Liver (tissue), 9 donors: ENCODE results near the gene PEX11B. TPM values are rescaled to one million over a fixed set of nuclear protein-coding genes. Genes with fewer than 3 reads are reported as not detected.

Source experiments
- DNase-seq: peaks from one replicate; pipeline ENCODE4 v3.0.0-alpha.2; 2017; ENCODE audit warnings: low spot score
- H3K27ac ChIP-seq, 2 donors: one replicate each; pipeline ENCODE4 v1.7.0; 2013; ENCODE audit warnings: inconsistent platforms in 2 of 2, low read length in 2 of 2, control low read depth in 1 of 2, low read depth in 1 of 2, mild to moderate bottlenecking in 1 of 2
- H3K27me3 ChIP-seq, 4 donors: one replicate each; pipeline versions ENCODE4 v1.6.1 to v1.7.0; 2013; ENCODE audit warnings: low read length in 3 of 4, inconsistent platforms in 1 of 4, mild to moderate bottlenecking in 1 of 4, moderate library complexity in 1 of 4; ENCODE audit not compliant: control insufficient read depth in 4 of 4, insufficient read depth in 4 of 4
- H3K36me3 ChIP-seq, 4 donors: one replicate each; pipeline versions ENCODE4 v1.6.1 to v1.7.0; 2013; ENCODE audit warnings: low read length in 3 of 4, mild to moderate bottlenecking in 3 of 4, low read depth in 1 of 4, moderate library complexity in 1 of 4; ENCODE audit not compliant: control insufficient read depth in 4 of 4, insufficient read depth in 3 of 4
- H3K4me1 ChIP-seq, 4 donors: one replicate each; pipeline versions ENCODE4 v1.6.1 to v1.7.0; 2013; ENCODE audit warnings: low read length in 3 of 4, mild to moderate bottlenecking in 3 of 4, moderate library complexity in 1 of 4; ENCODE audit not compliant: control insufficient read depth in 4 of 4, insufficient read depth in 4 of 4
- H3K4me3 ChIP-seq, 3 donors: one replicate each; pipeline versions ENCODE4 v1.6.1 to v1.7.0; 2013; ENCODE audit warnings: low read length in 3 of 3, control low read depth in 1 of 3, low read depth in 1 of 3, mild to moderate bottlenecking in 1 of 3
- H3K9ac ChIP-seq, 2 donors: one replicate each; pipeline ENCODE4 v1.7.0; 2013; ENCODE audit warnings: low read length in 2 of 2, mild to moderate bottlenecking in 2 of 2, moderate library complexity in 2 of 2, control low read depth in 1 of 2, low read depth in 1 of 2
- H3K9me3 ChIP-seq, 4 donors: one replicate each; pipeline versions ENCODE4 v1.6.1 to v1.7.0; 2013; ENCODE audit warnings: low read length in 3 of 4; ENCODE audit not compliant: control insufficient read depth in 4 of 4
- EGR1 ChIP-seq, 2 donors: IDR thresholded peaks; 2 replicates each; pipeline ENCODE4 v1.6.1; 2016 to 2018; ENCODE audit warnings: antibody characterized with exemption in 2 of 2, low read depth in 2 of 2
- FOXA1 ChIP-seq: IDR thresholded peaks from 2 replicates; pipeline ENCODE4 v1.6.1; 2016; ENCODE audit warnings: antibody characterized with exemption
- FOXA2 ChIP-seq: IDR thresholded peaks from 2 replicates; pipeline ENCODE4 v1.6.1; 2016; ENCODE audit warnings: antibody characterized with exemption
- GABPA ChIP-seq, 2 donors: IDR thresholded peaks in 1 of 2; conservative IDR thresholded peaks in 1 of 2; 2 replicates each; pipeline ENCODE4 v1.6.1; 2016; ENCODE audit warnings: antibody characterized with exemption in 2 of 2, mild to moderate bottlenecking in 1 of 2, moderate library complexity in 1 of 2
- HNF4A ChIP-seq, 2 donors: conservative IDR thresholded peaks; 2 replicates each; pipeline ENCODE4 v1.6.1; 2016; ENCODE audit warnings: antibody characterized with exemption in 2 of 2, mild to moderate bottlenecking in 2 of 2
- HNF4G ChIP-seq: IDR thresholded peaks from 2 replicates; pipeline ENCODE4 v1.6.1; 2016; ENCODE audit warnings: antibody characterized with exemption
- JUND ChIP-seq, 2 donors: IDR thresholded peaks; 2 replicates each; pipeline ENCODE4 v1.6.1; 2016; ENCODE audit warnings: antibody characterized with exemption in 2 of 2
- MAX ChIP-seq: IDR thresholded peaks from 2 replicates; pipeline ENCODE4 v1.6.1; 2016; ENCODE audit warnings: antibody characterized with exemption
- NR2F2 ChIP-seq: IDR thresholded peaks from 2 replicates; pipeline ENCODE4 v1.6.1; 2016; ENCODE audit warnings: antibody characterized with exemption
- RAD21 ChIP-seq, 2 donors: IDR thresholded peaks; 2 replicates each; pipeline ENCODE4 v1.6.1; 2016; ENCODE audit warnings: antibody characterized with exemption in 2 of 2, mild to moderate bottlenecking in 2 of 2
- REST ChIP-seq: IDR thresholded peaks from 2 replicates; pipeline ENCODE4 v1.6.1; 2016; ENCODE audit warnings: antibody characterized with exemption, mild to moderate bottlenecking
- RXRA ChIP-seq, 2 donors: IDR thresholded peaks; 2 replicates each; pipeline ENCODE4 v1.6.1; 2017 to 2018; ENCODE audit warnings: antibody characterized with exemption in 2 of 2, mild to moderate bottlenecking in 1 of 2
- SP1 ChIP-seq: IDR thresholded peaks from 2 replicates; pipeline ENCODE4 v1.6.1; 2018; ENCODE audit warnings: antibody characterized with exemption, mild to moderate bottlenecking
- TAF1 ChIP-seq: conservative IDR thresholded peaks from 2 replicates; pipeline ENCODE4 v1.6.1; 2016; ENCODE audit warnings: antibody characterized with exemption, mild to moderate bottlenecking
- YY1 ChIP-seq: IDR thresholded peaks from 2 replicates; pipeline ENCODE4 v1.6.1; 2016; ENCODE audit warnings: antibody characterized with exemption, mild to moderate bottlenecking
- ZBTB33 ChIP-seq: IDR thresholded peaks from 2 replicates; pipeline ENCODE4 v1.6.1; 2016; ENCODE audit warnings: antibody characterized with exemption
- WGBS: extraction: QIAGEN DNeasy Blood & Tissue Kit; methylation state at CpG from one replicate; pipeline ENCODE4 v1.1.7; 2013; 5-methylcytosine and 5-hydroxymethylcytosine counted together
- polyA plus RNA-seq, 2 donors: library from polyadenylated mRNA; stranded (reverse) in 1 of 2; unstranded in 1 of 2; fragments of 200-250 nt in 1 of 2; fragments of >200 nt in 1 of 2; fragmentation: Nextera tagmentation in 1 of 2; extraction: Ambion mirVana in 1 of 2; gene quantifications; one replicate each; pipeline versions ENCODE4 v1.2.1 to v1.2.3, GENCODE V29; 2013 to 2015
- total RNA-seq, 2 donors: library from RNA; depleted of rRNA; stranded (reverse); fragments of >200 nt; gene quantifications; one replicate each; pipeline ENCODE4 v1.2.3, GENCODE V29; 2014
- TF ChIP-seq, protein P1 (sequence below): fragments of 150-350 bp; IDR thresholded peaks from 2 replicates; pipeline ENCODE4 v1.5.1; 2017; ENCODE audit warnings: improper control_type of control experiment, low read depth, low read length; ENCODE audit not compliant: missing input control
- TF ChIP-seq, protein P2 (sequence below): IDR thresholded peaks from 2 replicates; pipeline ENCODE4 v1.6.1; 2016; ENCODE audit warnings: antibody characterized with exemption
- donor health status: healthy.
- donor health status: healthy.
- donor health status: healthy.
- donor health status: healthy.
- donor health status: healthy.

The PEX11B gene
- total and polyA plus RNA-seq, 4 donors = 13.4 to 21.0 (median 16.1) TPM

DNA sequence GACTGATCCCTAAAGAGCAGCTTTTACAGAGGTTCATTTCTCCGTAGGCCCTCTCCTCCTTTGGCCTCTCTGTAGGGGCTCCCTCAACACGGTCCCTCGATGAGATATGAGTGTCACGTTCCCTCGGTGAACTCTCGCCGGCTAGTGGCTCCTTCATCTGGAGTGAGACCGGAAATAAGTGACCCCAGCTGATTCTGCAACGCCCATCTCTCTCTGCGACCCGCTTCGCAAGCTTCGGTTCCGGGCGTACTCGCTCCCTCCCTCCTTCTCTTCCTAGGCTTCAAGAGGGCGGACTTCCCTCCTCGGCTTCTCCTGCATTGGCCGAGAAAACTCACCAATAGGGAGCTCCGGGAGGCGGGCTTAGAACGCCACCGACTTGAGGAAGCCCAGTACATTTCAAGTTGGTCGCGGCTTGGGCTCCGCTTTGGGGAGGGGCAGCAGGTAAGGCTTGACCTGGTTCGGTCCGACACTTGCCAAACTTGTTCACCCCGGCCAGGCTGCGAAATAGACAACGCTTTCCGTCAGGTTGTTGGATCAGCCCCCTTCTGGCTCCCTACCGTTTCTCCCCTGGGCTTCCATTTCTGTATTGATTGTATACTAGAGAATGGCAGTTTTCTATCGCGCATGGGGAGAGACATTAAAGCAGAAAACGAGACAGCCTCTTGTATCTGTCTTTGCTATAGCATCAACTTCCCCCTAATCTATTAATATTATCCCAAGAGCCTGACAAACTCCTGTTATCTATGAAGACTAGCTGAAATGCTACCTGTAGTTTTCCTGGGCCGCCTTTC, 46.0 kb upstream of the PEX11B start, which contains the start of the genes ANKRD34A and POLR3GL:
Gene ANKRD34A, minus strand, starts transcription at position 248 of the 791 bp plus-strand sequence. CDS start 2,816 bp downstream, outside the sequence.
Gene POLR3GL, plus strand, starts transcription at position 363 of the 791 bp plus-strand sequence. CDS start 10,176 bp downstream, outside the sequence.
- WGBS = under 1% methylated on average over 37 of the region's 37 CpGs
- peak within 1 kb of the TSS; percentile 77 to 81 for H3K27ac ChIP-seq
- no peaks in the 10 kb centered on the region for H3K27me3 ChIP-seq
- TF ChIP-seq RAD21 (IDR thresholded peaks at IDR 0.05) = peak; percentile 51 to 54
- TF ChIP-seq REST = peak; percentile 82
- TF ChIP-seq RXRA (IDR thresholded peaks at IDR 0.05) = peak; percentile 61 to 80
- peak; percentile 38 to 67 for TF ChIP-seq HNF4A (conservative IDR thresholded peaks at IDR 0.05)
- peak; percentile 26 for TF ChIP-seq MAX
- no peak for TF ChIP-seq FOXA1
- TF ChIP-seq GABPA (IDR thresholded peaks at IDR 0.05 in 1 of 2, conservative IDR thresholded peaks at IDR 0.05 in 1 of 2) = peak; percentile 23 to 78
- TF ChIP-seq FOXA2 = no peak
- TF ChIP-seq, protein P1, sequence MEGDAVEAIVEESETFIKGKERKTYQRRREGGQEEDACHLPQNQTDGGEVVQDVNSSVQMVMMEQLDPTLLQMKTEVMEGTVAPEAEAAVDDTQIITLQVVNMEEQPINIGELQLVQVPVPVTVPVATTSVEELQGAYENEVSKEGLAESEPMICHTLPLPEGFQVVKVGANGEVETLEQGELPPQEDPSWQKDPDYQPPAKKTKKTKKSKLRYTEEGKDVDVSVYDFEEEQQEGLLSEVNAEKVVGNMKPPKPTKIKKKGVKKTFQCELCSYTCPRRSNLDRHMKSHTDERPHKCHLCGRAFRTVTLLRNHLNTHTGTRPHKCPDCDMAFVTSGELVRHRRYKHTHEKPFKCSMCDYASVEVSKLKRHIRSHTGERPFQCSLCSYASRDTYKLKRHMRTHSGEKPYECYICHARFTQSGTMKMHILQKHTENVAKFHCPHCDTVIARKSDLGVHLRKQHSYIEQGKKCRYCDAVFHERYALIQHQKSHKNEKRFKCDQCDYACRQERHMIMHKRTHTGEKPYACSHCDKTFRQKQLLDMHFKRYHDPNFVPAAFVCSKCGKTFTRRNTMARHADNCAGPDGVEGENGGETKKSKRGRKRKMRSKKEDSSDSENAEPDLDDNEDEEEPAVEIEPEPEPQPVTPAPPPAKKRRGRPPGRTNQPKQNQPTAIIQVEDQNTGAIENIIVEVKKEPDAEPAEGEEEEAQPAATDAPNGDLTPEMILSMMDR = no peak
- TF ChIP-seq, protein P2, sequence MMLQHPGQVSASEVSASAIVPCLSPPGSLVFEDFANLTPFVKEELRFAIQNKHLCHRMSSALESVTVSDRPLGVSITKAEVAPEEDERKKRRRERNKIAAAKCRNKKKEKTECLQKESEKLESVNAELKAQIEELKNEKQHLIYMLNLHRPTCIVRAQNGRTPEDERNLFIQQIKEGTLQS = peak; percentile 43
- no peak for TF ChIP-seq EGR1 (IDR thresholded peaks at IDR 0.05; ENCODE audit: low read depth in 2 of 2)
- TF ChIP-seq HNF4G = no peak
- peak; percentile 75 for TF ChIP-seq SP1
- TF ChIP-seq ZBTB33 = peak; percentile 10
- peak; percentile 81 for TF ChIP-seq TAF1
- TF ChIP-seq YY1 = peak; percentile 94
- TF ChIP-seq NR2F2 = peak; percentile 39
- TF ChIP-seq JUND (IDR thresholded peaks at IDR 0.05) = peak; percentile 14 to 64
- H3K4me3 ChIP-seq = peak within 1 kb of the TSS; percentile 64 to 92 (median 82)
- peak within 1 kb of the TSS; percentile 69 to 93 for H3K9ac ChIP-seq
- H3K36me3 ChIP-seq = no peaks in the 10 kb centered on the region
- DNase-seq = peak; percentile 92
- H3K9me3 ChIP-seq = peaks cover 0 to 3% (median under 1%) of the 10 kb centered on the region in 4 donors
- peaks cover 8 to 50% (median 35%) of the 10 kb centered on the region in 4 donors for H3K4me1 ChIP-seq
